GM21381 (cell line): ENCODE measurements around the gene USP44.
A peak's percentile ranks its signal among the peaks of the same experiment; 100 is the strongest.
"Not testable (repeated sequence)": the region's sequence is repeated elsewhere in the genome, so short reads cannot be mapped to it uniquely, and the experiment has no call there.

Experiments
- ATAC-seq: cut with Tn5 transposase; IDR thresholded peaks from one replicate; pipeline ENCODE4 v1.9.1; 2021; ENCODE audit warnings: mild to moderate bottlenecking, moderate library complexity; ENCODE audit not compliant: unreplicated experiment

Gene USP44

GRCh38 chr12:95511977-95512376, 39.3 kb downstream of the USP44 start:
- no peak for ATAC-seq

- no peak for ATAC-seq
Observed at GRCh38 chr12:95509300-95509699, 42.0 kb downstream of the USP44 start.

GRCh38 chr12:95506707-95507523, 44.4 kb downstream of the USP44 start:
- ATAC-seq, result no peak

- ATAC-seq, result no peak
Observed at GRCh38 chr12:95505039-95505438, 46.2 kb downstream of the USP44 start.

GRCh38 chr12:95504140-95504539, 47.1 kb downstream of the USP44 start:
- ATAC-seq, result no peak

GRCh38 chr12:95499772-95500171, 51.5 kb downstream of the USP44 start:
- no peak for ATAC-seq

- ATAC-seq, result no peak
Observed at GRCh38 chr12:95498968-95499367, 52.3 kb downstream of the USP44 start.

GRCh38 chr12:95497031-95497430, 54.2 kb downstream of the USP44 start:
- ATAC-seq, result no peak

- no peak for ATAC-seq
Observed at GRCh38 chr12:95495433-95495832, 55.8 kb downstream of the USP44 start.

GRCh38 chr12:95494888-95495287, 56.4 kb downstream of the USP44 start:
- ATAC-seq, result no peak

- no peak for ATAC-seq
Observed at GRCh38 chr12:95492462-95492861, 58.8 kb downstream of the USP44 start.

- no peak for ATAC-seq
Observed at GRCh38 chr12:95487024-95487423, 64.3 kb downstream of the USP44 start.

GRCh38 chr12:95484524-95484923, 66.8 kb downstream of the USP44 start:
- ATAC-seq, result no peak

- ATAC-seq, result not testable (repeated sequence)
Observed at GRCh38 chr12:95482564-95482963, 68.7 kb downstream of the USP44 start.

- ATAC-seq, result no peak
Observed at GRCh38 chr12:95481888-95482287, 69.4 kb downstream of the USP44 start.

- ATAC-seq, result no peak
Observed at GRCh38 chr12:95481072-95481471, 70.2 kb downstream of the USP44 start.

GRCh38 chr12:95480230-95480629, 71.0 kb downstream of the USP44 start:
- no peak for ATAC-seq

- no peak for ATAC-seq
Observed at GRCh38 chr12:95474660-95474958, 76.7 kb downstream of the USP44 start.

GRCh38 chr12:95473884-95474659, 77.2 kb downstream of the USP44 start, which contains the start of gene METAP2:
METAP2 (plus strand) TSS chr12:95474152; CDS start chr12:95474180, 28 bp downstream.
- peak; percentile 97 for ATAC-seq

GRCh38 chr12:95473231-95473883, 77.9 kb downstream of the USP44 start:
- ATAC-seq, result peak; percentile 36

GRCh38 chr12:95470300-95470699, 81.0 kb downstream of the USP44 start:
- ATAC-seq, result no peak
